Right renal cortex interstitium (tissue), 3 donors: ENCODE results near the gene CLTC. TPM values are rescaled to one million over a fixed set of nuclear protein-coding genes. Genes with fewer than 3 reads are reported as not detected.
"Not testable (repeated sequence)": the region's sequence is repeated elsewhere in the genome, so short reads cannot be mapped to it uniquely, and the experiment has no call there.

Experiments used
- DNase-seq, 3 donors: peaks; one replicate each; pipeline ENCODE4 v3.0.0-alpha.2; 2013; ENCODE audit warnings: low read depth in 3 of 3, low spot score in 2 of 3
- polyA plus RNA-seq, 3 donors: library from polyadenylated mRNA; unstranded; fragments of 120-200 nt; gene quantifications; one replicate each; pipeline ENCODE4 v1.2.1, GENCODE V29; 2013; ENCODE audit not compliant: insufficient read length in 3 of 3

The CLTC gene
- polyA plus RNA-seq: 100 to 1,000 TPM; 338 to 360 (median 357) TPM

DNA sequence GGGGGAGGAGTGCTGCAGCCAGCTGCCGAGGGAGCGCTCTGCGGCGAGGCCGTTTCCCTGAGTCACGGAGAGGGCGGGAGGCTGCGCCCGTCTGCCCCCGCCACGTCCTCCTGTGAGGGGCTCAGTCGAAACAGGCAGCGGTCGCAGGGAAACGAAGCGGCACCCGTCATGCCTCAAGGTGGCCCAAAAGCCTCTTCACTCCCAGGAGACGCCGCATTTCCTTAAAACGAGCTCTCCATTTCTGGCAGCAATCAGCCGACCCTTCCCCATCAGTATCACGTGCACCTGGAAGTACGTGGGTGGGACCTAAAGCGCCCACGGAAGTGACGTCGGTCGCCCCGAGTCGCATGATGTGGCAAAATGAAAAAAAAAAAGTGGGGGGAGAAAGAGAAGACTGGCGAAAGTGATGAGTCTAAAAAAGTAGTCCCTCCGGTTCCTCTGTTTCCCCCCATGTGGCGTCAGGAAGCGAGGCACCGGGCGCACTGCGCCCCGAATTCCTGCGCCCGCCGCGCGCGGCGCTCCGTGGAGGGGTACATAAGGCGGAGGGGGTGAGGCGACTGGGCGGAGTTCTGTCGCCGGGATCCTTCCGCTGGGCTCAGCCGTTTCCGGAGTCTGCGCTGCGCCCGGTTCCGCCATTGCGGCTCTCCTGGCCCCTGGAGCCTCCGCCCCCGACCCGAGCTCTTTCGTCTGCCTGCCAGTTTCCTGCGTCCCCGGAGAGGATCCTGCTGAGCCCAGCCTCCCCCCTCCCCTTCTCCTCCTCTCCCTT is at the start of gene CLTC:
Gene CLTC (plus strand): TSS at position 598 of the 766 bp plus-strand sequence. CDS start 237 bp downstream, outside the sequence.
- peak; percentile 94 to 98 (median 98) for DNase-seq

DNA sequence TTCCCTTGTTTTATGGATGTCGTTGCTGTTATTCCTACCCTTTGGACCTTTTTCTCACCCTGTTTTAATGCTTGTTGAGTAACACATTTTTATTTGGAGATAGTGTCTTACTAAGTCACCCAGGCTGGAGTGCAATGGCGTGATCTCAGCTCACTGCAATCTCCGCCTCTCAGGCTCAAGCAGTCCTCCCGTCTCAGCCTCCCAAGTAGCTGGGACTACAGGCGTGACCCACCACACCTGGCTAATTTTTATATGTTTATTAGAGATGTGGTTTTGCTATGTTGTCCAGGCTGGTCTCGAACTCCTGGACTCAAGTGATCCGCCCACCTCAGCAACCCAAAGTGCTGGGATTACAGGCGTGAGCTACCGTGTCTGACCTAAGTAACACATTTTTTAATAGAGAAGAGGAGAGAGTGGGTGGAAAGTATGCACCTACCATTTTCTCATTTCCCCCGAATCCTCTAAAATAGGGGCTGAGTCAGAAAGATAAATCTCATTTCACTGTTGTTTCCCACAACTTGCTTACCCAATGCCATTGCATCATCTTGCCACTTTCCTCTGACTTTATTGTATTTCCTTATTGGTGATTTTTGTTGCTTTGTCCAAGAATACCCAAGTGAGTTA is 47.3 kb upstream of the CLTC start:
- no peak for DNase-seq

DNA sequence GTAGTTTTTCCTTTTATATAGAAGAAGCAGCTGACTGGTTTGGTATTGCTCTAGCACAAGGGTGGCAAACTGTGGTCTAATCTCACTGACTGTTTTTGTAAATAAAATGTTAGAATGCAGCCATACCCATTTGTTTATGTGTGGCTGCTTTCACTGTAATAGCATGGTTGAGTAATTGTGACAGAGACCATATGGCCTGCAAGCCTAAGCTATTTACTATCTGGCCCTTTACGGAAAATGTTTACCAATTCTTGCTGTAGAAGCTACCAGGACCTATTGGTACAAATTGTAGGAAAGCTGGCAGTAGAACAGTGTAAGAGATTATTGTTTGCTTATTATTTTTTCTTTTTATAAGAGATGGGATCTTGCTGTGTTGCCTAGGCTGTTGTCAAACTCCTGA is 35.5 kb upstream of the CLTC start:
- DNase-seq: not testable (repeated sequence)

DNA sequence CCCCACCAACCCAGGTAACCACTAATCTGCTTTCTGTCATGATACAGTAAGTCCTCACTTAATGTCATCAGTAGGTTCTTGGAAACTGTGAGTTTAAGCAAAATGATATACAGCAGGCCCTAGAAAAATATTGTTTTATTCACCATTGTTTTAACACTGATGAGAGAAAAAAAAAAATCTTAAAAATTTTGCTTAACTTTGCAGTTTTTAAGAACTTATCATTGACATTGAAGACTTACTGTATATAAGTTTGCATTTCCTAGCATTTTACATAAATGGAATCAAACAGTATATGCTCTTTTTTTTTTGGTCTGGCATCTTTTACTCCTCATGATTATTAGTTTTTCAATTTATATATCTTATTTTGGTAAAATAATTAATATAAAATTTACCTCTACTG is 19.5 kb upstream of the CLTC start:
- DNase-seq: no peak

DNA sequence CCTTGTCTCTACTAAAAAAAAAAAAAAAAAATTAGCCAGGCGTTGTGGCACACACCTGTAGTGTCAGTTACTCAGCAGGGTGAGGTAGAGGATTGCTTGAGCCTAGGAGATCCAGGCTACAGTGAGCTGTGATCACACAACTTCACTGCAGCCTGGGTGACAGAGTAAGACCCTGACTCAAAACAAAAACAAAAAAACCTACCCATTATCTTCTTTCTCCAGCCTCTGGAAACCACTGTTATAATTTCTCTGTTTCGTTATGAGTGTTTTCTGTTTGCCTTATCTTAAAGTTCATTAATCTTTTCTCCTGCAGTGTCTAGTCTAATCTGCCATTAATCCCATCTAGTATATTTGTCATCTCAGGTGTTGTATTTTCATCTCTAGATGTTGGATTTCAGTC is 18.6 kb upstream of the CLTC start:
- no peak for DNase-seq

DNA sequence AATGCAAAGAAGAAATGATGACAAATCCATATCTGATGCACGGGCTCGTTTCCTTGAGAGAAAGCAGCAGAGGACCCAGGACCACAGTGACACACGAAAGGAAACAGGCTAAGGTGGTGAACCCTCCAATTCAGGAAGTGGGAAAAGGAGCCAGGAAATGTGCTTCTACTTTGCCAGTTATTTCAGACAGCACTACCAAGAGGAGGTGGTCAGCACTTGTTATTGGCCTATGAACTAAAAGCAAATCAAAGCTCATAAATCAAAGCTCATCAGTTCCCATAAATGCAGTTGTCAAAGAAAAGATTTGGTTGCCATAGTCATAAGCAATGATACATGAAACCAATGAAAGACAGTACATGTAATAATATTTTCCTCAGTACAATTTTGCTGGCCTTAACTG is 12.6 kb upstream of the CLTC start:
- no peak for DNase-seq

DNA sequence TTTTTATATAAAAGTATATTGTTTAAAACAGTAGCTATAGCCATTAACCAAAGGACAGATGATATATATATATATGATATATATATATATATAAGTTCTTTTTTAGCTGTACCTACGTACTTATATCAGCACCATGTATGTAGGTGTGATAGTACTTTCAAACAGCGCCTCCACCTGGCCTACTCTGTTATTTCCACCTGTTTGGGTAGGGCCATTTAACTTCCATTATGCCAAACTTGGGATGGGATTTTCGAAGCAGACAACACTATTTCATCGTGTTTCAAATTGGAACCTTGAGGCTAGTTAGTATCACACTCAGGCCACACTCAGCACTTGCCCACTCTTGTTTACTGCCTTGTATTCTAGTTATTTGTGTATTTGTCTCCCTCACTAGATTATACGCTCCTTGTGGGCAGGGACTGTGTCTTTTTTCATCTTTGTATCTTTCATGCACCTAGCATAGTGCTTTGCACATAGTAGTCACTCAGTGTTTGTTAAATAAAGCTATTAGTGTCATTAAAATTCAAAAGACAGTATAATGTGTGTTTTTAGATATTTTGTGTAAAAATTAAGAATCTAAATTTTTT is 11.8 kb upstream of the CLTC start:
- no peak for DNase-seq

DNA sequence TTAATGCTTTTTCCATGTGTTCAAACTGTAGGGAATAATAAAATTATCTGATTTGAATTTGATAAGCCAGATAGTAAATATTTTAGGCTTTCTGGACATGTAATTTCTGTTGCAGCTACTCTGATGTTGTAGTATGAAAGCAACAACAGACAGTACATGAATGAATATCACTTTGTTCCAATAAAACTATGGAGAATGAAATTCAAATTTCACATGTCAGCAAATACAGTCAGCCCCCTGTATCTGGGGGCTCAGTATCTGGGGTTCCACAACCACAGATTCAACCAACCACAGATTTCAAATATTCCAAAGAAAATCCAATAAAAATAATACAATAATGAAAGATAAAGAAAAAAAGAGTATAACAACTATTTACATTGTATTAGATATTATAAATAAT is 8.2 kb upstream of the CLTC start:
- DNase-seq: no peak

DNA sequence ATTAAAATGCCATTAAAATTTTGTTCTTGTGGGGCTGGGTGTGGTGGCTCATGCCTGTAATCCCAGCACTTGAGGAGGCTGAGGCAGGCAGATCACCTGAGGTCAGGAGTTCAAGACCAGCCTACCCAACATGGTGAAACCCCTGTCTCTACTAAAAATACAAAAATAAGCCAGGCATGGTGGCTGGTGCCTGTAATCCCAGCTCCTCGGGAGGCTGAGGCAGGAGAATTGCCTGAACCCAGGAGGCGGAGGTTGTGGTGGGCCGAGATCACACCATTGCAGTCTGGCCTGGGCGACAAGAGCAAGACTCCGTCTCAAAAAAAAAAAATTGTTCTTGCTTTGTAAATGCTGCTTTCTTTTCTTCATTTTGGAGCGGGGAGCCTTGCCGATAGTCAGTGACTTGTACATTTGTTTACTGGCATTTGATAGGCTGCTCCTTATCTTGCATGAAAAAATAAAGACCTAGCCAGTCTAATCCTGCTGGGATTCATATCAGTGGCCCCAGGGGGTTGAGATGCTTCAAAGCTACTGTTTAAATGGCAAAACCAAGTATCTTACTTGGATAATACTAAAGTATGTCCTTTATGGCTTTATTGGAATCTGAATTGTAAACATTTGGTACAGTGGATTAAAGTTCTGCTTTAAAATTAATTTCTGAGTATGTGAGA is 3.3 kb upstream of the CLTC start:
- no peak for DNase-seq

DNA sequence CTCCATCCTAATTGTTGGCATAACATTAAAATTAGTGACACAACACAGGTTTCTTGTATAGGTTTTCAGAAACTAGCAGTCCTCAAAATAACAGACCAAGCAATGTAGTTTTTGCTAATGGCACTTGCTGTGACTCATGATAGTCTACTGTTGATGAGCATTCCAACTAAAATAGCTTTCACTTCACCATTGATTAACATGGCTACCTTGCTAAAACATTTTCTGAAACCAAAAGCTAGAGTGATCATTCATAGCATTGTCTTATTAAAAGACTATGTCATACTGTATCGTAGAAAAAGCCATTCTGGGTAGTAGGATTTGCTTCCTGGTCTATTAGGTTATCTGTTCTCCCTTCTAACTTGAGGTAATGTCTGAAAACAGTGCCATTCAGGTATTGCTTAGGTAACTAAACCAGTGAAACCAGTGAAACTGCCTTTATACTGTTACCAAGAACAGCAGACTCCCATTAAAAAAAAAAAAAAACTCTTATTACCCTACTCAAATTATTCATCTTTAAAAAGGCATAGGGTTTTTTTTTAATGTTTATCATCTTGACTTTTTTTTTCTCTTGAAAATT is 2.5 kb upstream of the CLTC start:
- no peak for DNase-seq

DNA sequence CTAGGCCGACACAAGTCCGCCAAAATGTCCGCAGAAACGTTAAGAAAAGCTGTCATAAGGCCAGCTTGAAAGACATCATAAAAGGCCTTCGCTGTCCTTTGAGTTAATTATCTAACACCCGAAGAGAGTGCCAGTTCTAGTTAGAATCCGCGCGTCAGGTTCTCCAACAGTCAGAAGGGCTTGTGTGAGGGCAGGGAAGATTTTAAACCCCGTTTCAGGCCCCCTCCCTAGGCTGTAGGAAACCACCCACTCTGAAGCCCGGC is 729 bp upstream of the CLTC start:
- no peak for DNase-seq

DNA sequence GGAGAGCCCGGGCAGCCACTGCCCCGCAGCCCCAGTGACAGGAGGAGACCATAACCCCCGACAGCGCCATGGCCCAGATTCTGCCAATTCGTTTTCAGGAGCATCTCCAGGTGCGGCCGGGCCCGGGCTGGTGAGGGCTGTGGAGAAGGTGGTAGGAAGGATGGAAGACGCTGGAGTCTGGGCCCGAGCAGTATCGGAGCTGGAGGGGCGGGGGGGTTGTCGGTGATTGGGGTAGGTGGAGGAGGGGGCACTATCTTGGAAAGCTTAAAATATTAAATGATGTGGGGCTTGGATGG is 317 bp downstream of the CLTC start:
- DNase-seq: no peak

DNA sequence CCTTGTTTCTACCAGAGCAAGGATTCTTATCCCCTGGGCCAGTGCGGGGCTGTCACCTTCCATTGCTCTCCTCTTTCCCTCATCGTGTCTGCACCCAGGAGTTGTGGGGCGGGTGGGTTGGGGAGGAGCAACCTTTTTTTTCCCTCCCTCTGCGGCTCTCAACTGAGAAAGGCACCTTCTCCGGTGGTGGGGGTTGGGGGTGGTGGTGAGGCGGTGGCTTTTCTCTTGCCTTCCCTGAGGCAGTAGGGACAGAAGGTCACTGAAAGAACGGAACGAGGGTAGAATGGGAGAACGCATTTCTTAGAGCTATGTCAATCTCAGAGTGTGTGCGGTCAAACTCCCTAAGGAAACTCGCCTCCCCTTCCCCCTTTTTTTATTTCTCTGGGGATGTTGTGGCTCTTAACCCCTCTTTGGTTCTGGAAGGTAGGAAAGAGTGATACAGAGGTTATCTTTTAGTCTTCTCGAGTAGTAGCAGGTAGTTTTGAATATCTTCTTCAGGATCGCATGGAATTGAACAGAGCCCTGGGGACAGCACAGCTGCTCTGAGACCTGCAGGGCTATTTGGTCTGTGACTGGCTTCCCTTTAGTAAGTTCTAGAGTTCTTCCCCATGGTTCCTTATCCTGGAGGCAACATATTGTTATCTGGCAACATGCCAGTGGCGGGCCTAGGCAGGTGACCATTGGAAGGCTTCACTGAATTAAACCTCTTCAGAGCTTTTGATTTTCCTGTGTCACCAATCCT is 994 bp downstream of the CLTC start:
- DNase-seq: no peak

DNA sequence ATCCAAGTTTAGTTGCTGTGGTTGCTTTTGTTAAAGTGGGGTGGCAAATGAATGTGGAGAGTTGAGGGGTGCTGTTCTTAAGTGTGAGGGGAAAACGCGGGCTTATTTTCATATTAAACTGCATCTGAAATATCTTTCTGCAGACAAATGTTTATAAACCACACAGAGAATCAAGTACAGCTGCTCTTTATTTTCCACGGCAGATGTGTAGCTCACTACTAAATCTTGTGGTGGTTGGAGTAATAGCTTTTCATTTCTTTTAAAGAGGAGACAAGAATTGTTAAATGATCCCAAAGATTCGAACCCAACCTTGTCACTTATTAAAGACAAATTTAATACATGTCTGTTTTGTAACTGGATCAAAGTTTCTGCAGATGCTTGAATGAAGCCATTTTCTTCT is 2.1 kb downstream of the CLTC start:
- no peak for DNase-seq

DNA sequence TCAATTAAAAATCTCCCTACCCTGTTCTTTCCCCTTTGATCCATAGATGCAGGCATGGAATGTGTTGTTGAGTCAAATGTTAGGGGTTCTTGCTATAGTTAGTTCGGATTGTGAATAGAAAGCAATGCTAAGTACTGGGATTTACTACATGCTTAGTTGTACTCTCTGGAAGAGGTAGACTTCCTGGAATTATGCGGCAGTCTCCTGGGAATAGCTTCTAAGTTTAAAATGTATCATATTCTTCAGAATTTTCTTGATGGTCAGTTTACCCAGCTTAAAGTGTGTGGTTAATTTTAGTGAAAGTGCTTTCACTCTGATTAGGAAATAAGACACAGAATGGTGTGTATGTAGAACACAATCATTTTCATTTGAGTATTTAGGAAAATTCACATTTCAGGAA is 3.5 kb downstream of the CLTC start:
- DNase-seq: no peak

DNA sequence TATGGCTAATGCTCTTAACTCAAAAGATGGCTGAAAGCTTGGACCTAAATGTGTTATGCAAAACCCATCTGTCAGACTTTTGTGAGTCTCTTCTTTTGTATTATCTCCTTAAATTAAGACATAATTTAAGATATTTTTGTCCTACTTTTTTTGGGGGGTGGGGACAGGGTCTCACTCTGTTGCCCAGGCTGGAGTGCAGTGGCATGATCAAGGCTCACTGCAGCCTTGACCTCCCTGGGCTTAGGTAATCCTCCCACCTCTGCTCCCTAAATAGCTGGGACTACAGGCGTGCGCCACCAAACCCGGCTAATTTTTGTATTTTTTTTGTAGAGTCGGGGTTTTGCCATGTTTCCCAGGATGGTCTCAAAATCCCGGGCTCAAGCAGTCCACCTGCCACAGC is 7.1 kb downstream of the CLTC start:
- DNase-seq: no peak

DNA sequence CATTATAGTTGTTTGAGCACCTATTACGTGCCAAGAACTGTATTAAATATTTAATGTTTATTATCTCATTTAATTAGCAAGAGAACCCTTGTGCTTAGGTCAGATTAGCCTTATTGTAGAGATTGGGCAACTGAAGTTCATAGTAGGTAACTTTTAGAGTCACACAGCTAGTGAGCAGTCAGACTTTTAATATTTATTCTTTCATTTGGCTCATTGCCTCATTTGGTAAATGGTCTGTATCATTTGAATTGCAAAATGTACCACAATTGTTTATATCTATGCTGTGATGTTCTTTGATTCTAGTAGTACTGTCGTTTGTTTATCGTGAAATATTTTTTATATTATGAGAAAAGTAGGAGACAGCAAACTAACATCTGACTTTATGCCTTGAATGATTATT is 7.6 kb downstream of the CLTC start:
- DNase-seq: no peak

DNA sequence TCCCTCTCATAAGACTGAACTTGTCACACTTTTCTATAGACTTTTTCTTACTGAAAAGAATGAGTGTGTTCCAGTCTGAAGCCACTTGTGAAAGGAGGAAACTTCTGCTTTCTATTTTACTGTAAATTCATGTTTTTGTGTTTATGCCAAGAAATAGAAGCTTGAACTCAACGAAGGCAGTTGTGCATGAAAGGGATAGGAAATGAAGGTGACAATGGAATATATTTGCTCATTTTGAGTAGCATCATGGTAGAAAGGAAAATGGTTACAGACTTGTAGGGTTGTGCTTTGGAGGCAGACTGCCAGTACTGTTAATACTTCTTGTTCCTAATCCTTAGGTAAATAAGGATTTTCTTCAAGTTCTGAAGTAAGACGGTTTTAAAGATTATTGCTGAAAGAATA is 8.1 kb downstream of the CLTC start:
- no peak for DNase-seq

DNA sequence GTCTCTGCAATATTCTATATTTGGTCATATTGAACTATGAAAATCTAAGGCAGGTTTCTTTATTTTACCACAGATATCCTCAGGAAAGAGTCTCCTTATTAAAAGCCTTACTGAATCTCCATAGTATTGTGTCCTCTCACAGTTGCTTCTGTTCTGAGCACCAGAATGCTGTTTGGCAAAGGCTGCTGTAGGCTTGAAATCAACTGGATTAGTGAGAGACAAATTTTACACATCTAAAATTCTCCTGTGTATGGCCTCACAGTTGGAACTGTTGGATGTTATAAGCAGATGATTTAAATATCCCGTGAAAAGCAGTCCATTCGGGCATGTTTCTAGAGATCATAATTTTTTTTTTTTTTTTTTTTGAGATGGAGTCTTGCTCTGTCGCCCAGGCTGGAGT is 9.5 kb downstream of the CLTC start:
- DNase-seq: no peak

DNA sequence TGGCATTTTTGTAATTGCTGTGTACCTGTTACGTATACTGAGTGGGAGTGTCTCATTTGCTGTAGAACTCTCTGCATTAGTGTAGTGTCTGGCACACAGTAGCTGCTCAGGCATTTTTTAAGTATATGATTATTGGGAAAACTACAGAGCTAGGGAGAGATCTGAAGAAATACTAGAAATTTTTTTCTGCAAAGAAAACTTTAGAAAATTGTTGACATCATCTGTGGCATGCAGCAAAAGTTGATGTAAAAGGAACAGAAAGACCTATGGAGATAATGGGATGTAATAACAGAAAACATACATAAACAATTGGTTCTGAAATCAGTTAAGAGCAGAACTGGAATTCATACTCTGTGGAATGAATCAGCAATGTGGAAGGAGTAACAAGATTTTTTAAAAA is 11.6 kb downstream of the CLTC start:
- no peak for DNase-seq

DNA sequence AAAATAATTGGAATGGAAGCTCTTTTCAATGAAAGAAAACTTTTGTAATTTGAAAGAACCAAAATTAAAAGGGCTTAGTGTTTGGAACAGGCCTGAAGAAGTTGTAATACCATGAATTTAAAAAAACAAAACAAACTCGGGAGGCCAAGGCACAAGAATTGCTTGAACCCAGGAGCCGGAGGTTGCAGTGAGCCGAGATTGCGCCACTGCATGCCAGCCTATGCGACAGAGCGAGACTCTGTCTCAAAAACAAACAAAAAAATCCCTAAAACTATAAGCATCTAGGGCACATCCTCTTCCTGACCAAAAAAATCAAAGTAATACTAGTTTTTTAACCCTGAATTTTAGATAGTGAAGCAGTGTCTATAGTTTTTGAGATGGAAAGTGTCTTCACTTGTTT is 12.7 kb downstream of the CLTC start:
- no peak for DNase-seq
